ENCODE results near the gene ADISSP. TPM values are rescaled to one million over a fixed set of nuclear protein-coding genes. Genes with fewer than 3 reads are reported as not detected.

Gene ADISSP
- total and polyA plus RNA-seq, 7 experiments from 2014 or later = 14.0 to 27.4 (median 20.7) TPM

GRCh38 chr20:3812259-3812681 lies 44.7 kb upstream of the ADISSP start:
- peak overlapping the region; percentile 62 for H3K4me3 ChIP-seq (ENCODE audit: low read length)
- no peaks in the 10 kb centered on the region for H3K9me3 Mint-ChIP-seq
- intact Hi-C loops (cut with micrococcal nuclease) = no loop called here
- H3K36me3 Mint-ChIP-seq = peaks cover 0 to 20% (median 0%) of the 10 kb centered on the region in 5 donors
- H3K4me1 ChIP-seq (ENCODE audit: control insufficient read depth in 2 of 2, insufficient read depth in 2 of 2, low read length in 2 of 2) = peaks cover 64 to 71% of the 10 kb centered on the region in 2 donors
- no peak for ATAC-seq
- ChIA-PET CTCF (interaction anchor here (0.9 to 6.8 kb wide), 7 partner anchors 8 to 45 kb away, joined by 3 to 45 read pairs (median 4); partner anchors contain the start of genes ADISSP, AP5S1, CDC25B and CENPB), POLR2A (interaction anchor here (0.6 to 13.1 kb wide), 5 partner anchors 10 to 172 kb away, joined by 3 to 134 read pairs (median 6); partner anchors contain the start of genes ADISSP and CDC25B)
- no peaks in the 10 kb centered on the region for H3K27me3 Mint-ChIP-seq
- DNase-seq = no peak
- peak overlapping the region; percentile 84 for H3K27ac ChIP-seq (ENCODE audit: low read depth, low read length)
- H3K27ac Mint-ChIP-seq = peak overlapping the region; percentile 94 to 100 (median 98)
- no peaks in the 10 kb centered on the region for H3K36me3 ChIP-seq (ENCODE audit: control insufficient read depth in 2 of 3, insufficient read depth in 3 of 3, low read length in 3 of 3)
- no peaks in the 10 kb centered on the region for H3K9me3 ChIP-seq (ENCODE audit: control insufficient read depth in 2 of 3, low read length in 3 of 3)
- no peaks in the 10 kb centered on the region for H3K27me3 ChIP-seq (ENCODE audit: control insufficient read depth in 2 of 2, insufficient read depth in 2 of 2, low read length in 2 of 2)
- H3K4me3 Mint-ChIP-seq = peak overlapping the region; percentile 77 to 96 (median 90)
- H3K4me1 Mint-ChIP-seq = peaks cover 52 to 78% (median 68%) of the 10 kb centered on the region in 7 donors

DNA sequence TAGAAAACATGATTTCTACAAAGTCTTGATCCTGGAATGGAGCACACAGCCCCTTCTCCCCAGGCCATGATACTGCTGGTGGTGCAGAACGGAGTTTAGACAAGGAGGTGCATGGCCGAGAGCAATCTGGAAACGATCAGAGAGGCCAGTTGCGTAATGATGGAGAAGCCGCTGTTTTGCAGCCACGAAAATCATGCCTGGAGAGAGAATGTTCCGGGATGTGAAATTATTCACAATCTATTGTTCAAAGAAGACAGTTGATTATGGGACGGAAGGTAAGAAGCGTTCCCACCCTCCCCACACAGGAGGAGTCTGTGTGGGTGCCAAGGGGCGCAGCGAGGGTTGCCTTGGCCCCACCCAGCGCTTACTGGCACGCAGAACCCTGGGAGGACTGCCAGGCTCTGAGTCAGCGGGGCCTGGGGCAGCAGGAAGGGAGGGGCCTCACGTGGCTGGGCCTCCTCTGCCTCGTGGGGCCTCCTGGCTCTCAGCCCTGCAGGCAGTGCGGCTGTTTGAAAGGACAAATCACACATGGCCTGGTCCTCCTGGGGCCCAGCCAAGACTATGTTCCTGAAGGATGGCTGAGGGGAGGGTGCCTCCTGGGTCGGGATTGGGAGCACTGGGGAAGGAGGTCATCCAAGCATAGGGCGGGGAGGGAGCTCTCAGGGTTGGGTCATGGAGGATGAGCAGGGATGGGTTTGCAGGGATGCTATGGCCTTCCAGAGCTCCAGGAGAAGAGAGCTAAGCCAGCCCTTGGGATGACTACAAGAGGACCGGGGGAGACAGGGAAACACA lies 44.1 kb upstream of the ADISSP start:
- ATAC-seq = peak; percentile 97
- no peaks in the 10 kb centered on the region for H3K27me3 Mint-ChIP-seq
- no peaks in the 10 kb centered on the region for H3K9me3 Mint-ChIP-seq
- Histone ChIP-seq H3K4me3 (ENCODE audit: low read length) (peak overlapping the region; percentile 62), H3K9me3 (ENCODE audit: control insufficient read depth in 2 of 3, low read length in 3 of 3) (no peaks in the 10 kb centered on the region), H3K36me3 (ENCODE audit: control insufficient read depth in 2 of 3, insufficient read depth in 3 of 3, low read length in 3 of 3) (no peaks in the 10 kb centered on the region), H3K27ac (ENCODE audit: low read depth, low read length) (peak overlapping the region; percentile 84), H3K27me3 (ENCODE audit: control insufficient read depth in 2 of 2, insufficient read depth in 2 of 2, low read length in 2 of 2) (no peaks in the 10 kb centered on the region), H3K4me1 (ENCODE audit: control insufficient read depth in 2 of 2, insufficient read depth in 2 of 2, low read length in 2 of 2) (peaks cover 70% of the 10 kb centered on the region in 2 donors)
- peak; percentile 79 to 96 (median 91) for DNase-seq
- POLR2A ChIA-PET = interaction anchor here (0.6 to 13.1 kb wide), 9 partner anchors 9 to 403 kb away, joined by 3 to 134 read pairs (median 3); partner anchors contain the start of genes ADISSP and CDC25B
- intact Hi-C loops (cut with micrococcal nuclease) = loop anchor here (1.0 kb wide), 5 partner anchors 9 to 78 kb away; partner anchors contain the start of genes AP5S1 (in 2 of the 2), CDC25B (in 2 of the 2), CENPB (in 1 of the 2) and PANK2 (in 1 of the 2)
- peaks cover 0 to 20% (median 0%) of the 10 kb centered on the region in 5 donors for H3K36me3 Mint-ChIP-seq
- H3K4me1 Mint-ChIP-seq = peaks cover 56 to 80% (median 71%) of the 10 kb centered on the region in 7 donors
- H3K4me3 Mint-ChIP-seq = peak overlapping the region; percentile 77 to 96 (median 90)
- CTCF ChIA-PET = interaction anchor here (0.9 to 6.8 kb wide), 8 partner anchors 9 to 44 kb away, joined by 3 to 45 read pairs (median 5); partner anchors contain the start of genes ADISSP, AP5S1, CDC25B and CENPB
- peak overlapping the region; percentile 94 to 100 (median 98) for H3K27ac Mint-ChIP-seq

GRCh38 chr20:3808544-3808943 lies 41.0 kb upstream of the ADISSP start:
- no peaks in the 10 kb centered on the region for H3K27me3 ChIP-seq (ENCODE audit: control insufficient read depth in 2 of 2, insufficient read depth in 2 of 2, low read length in 2 of 2)
- DNase-seq = no peak
- H3K4me1 ChIP-seq (ENCODE audit: control insufficient read depth in 2 of 2, insufficient read depth in 2 of 2, low read length in 2 of 2) = peaks cover 46 to 48% of the 10 kb centered on the region in 2 donors
- ChIA-PET CTCF (no interaction called here), POLR2A (interaction anchor here (1.3 kb wide), 1 partner anchor 41 kb away, joined by 7 read pairs; the partner anchor contains the start of gene ADISSP)
- Mint-ChIP-seq H3K36me3 (peaks cover 7 to 40% (median 22%) of the 10 kb centered on the region in 5 donors), H3K9me3 (no peaks in the 10 kb centered on the region), H3K4me3 (peak overlapping the region in 4 of 10 donors; percentile 16 to 58 (median 50)), H3K27me3 (no peaks in the 10 kb centered on the region), H3K4me1 (peaks cover 59 to 83% (median 67%) of the 10 kb centered on the region in 7 donors), H3K27ac (peak overlapping the region in 7 of 9 donors; percentile 41 to 91 (median 63))
- intact Hi-C loops (cut with micrococcal nuclease) = no loop called here
- no peak overlapping the region for H3K27ac ChIP-seq (ENCODE audit: low read depth, low read length)
- H3K9me3 ChIP-seq (ENCODE audit: control insufficient read depth in 2 of 3, low read length in 3 of 3) = no peaks in the 10 kb centered on the region
- peaks cover 9 to 28% (median 9%) of the 10 kb centered on the region in 3 experiments for H3K36me3 ChIP-seq (ENCODE audit: control insufficient read depth in 2 of 3, insufficient read depth in 3 of 3, low read length in 3 of 3)
- ATAC-seq = no peak
- no peak overlapping the region for H3K4me3 ChIP-seq (ENCODE audit: low read length)

GRCh38 chr20:3804781-3805180 lies 37.2 kb upstream of the ADISSP start:
- DNase-seq = no peak
- CTCF ChIA-PET = interaction anchor here (0.5 to 1.0 kb wide), 2 partner anchors 9 to 48 kb away, joined by 3 to 4 read pairs; no protein-coding TSS in a partner anchor
- H3K4me3 Mint-ChIP-seq = no peak overlapping the region

GRCh38 chr20:3804254-3804751 lies 36.8 kb upstream of the ADISSP start:
- H3K9me3 Mint-ChIP-seq = no peaks in the 10 kb centered on the region
- no peaks in the 10 kb centered on the region for H3K27me3 ChIP-seq (ENCODE audit: control insufficient read depth in 2 of 2, insufficient read depth in 2 of 2, low read length in 2 of 2)
- H3K36me3 Mint-ChIP-seq = peaks cover 14 to 59% (median 43%) of the 10 kb centered on the region in 5 donors
- no peak overlapping the region for H3K4me3 ChIP-seq (ENCODE audit: low read length)
- peak overlapping the region; percentile 78 for H3K27ac ChIP-seq (ENCODE audit: low read depth, low read length)
- peaks cover 46 to 87% (median 65%) of the 10 kb centered on the region in 7 donors for H3K4me1 Mint-ChIP-seq
- intact Hi-C loops (cut with micrococcal nuclease) = no loop called here
- ATAC-seq = no peak
- H3K4me1 ChIP-seq (ENCODE audit: control insufficient read depth in 2 of 2, insufficient read depth in 2 of 2, low read length in 2 of 2) = peaks cover 44 to 45% of the 10 kb centered on the region in 2 donors
- ChIA-PET CTCF (interaction anchor here (1.0 kb wide), 1 partner anchor 9 kb away, joined by 4 read pairs; no protein-coding TSS in a partner anchor), POLR2A (interaction anchor here (1.6 kb wide), 1 partner anchor 9 kb away, joined by 10 read pairs; no protein-coding TSS in a partner anchor)
- no peaks in the 10 kb centered on the region for H3K27me3 Mint-ChIP-seq
- peaks cover 36 to 63% (median 43%) of the 10 kb centered on the region in 3 experiments for H3K36me3 ChIP-seq (ENCODE audit: control insufficient read depth in 2 of 3, insufficient read depth in 3 of 3, low read length in 3 of 3)
- peak overlapping the region; percentile 78 to 98 (median 91) for H3K27ac Mint-ChIP-seq
- no peaks in the 10 kb centered on the region for H3K9me3 ChIP-seq (ENCODE audit: control insufficient read depth in 2 of 3, low read length in 3 of 3)
- H3K4me3 Mint-ChIP-seq = peak overlapping the region in 2 of 10 donors; percentile 9 to 35
- no peak for DNase-seq

More at GRCh38 chr20:3804781-3805180, 37.2 kb upstream of the ADISSP start:
- Histone ChIP-seq H3K36me3 (ENCODE audit: control insufficient read depth in 2 of 3, insufficient read depth in 3 of 3, low read length in 3 of 3) (peaks cover 36 to 63% (median 43%) of the 10 kb centered on the region in 3 experiments), H3K4me1 (ENCODE audit: control insufficient read depth in 2 of 2, insufficient read depth in 2 of 2, low read length in 2 of 2) (peaks cover 41 to 43% of the 10 kb centered on the region in 2 donors), H3K27me3 (ENCODE audit: control insufficient read depth in 2 of 2, insufficient read depth in 2 of 2, low read length in 2 of 2) (no peaks in the 10 kb centered on the region), H3K4me3 (ENCODE audit: low read length) (no peak overlapping the region), H3K27ac (ENCODE audit: low read depth, low read length) (peak overlapping the region; percentile 25), H3K9me3 (ENCODE audit: control insufficient read depth in 2 of 3, low read length in 3 of 3) (no peaks in the 10 kb centered on the region)
- no peaks in the 10 kb centered on the region for H3K9me3 Mint-ChIP-seq
- H3K36me3 Mint-ChIP-seq = peaks cover 14 to 55% (median 40%) of the 10 kb centered on the region in 5 donors
- POLR2A ChIA-PET = interaction anchor here (1.6 kb wide), 1 partner anchor 9 kb away, joined by 10 read pairs; no protein-coding TSS in a partner anchor
- ATAC-seq = no peak
- H3K27me3 Mint-ChIP-seq = no peaks in the 10 kb centered on the region
- H3K27ac Mint-ChIP-seq = peak overlapping the region in 8 of 9 donors; percentile 61 to 98 (median 82)
- peaks cover 46 to 85% (median 61%) of the 10 kb centered on the region in 7 donors for H3K4me1 Mint-ChIP-seq
- intact Hi-C loops (cut with micrococcal nuclease) = no loop called here

- no peak overlapping the region for H3K4me3 ChIP-seq (ENCODE audit: low read length)
- peak overlapping the region; percentile 78 for H3K27ac ChIP-seq (ENCODE audit: low read depth, low read length)
- peak overlapping the region in 6 of 10 donors; percentile 0 to 61 (median 34) for H3K4me3 Mint-ChIP-seq
- no peak for ATAC-seq
- H3K4me1 Mint-ChIP-seq = peaks cover 48 to 91% (median 70%) of the 10 kb centered on the region in 7 donors
- peaks cover 14 to 61% (median 48%) of the 10 kb centered on the region in 5 donors for H3K36me3 Mint-ChIP-seq
- H3K9me3 ChIP-seq (ENCODE audit: control insufficient read depth in 2 of 3, low read length in 3 of 3) = no peaks in the 10 kb centered on the region
- intact Hi-C loops (cut with micrococcal nuclease) = no loop called here
- no peaks in the 10 kb centered on the region for H3K27me3 ChIP-seq (ENCODE audit: control insufficient read depth in 2 of 2, insufficient read depth in 2 of 2, low read length in 2 of 2)
- no peak for DNase-seq
- CTCF ChIA-PET = no interaction called here
- H3K36me3 ChIP-seq (ENCODE audit: control insufficient read depth in 2 of 3, insufficient read depth in 3 of 3, low read length in 3 of 3) = peaks cover 36 to 65% (median 43%) of the 10 kb centered on the region in 3 experiments
- peak overlapping the region; percentile 78 to 98 (median 91) for H3K27ac Mint-ChIP-seq
- no peaks in the 10 kb centered on the region for H3K9me3 Mint-ChIP-seq
- POLR2A ChIA-PET = interaction anchor here (1.6 kb wide), 1 partner anchor 10 kb away, joined by 10 read pairs; no protein-coding TSS in a partner anchor
- no peaks in the 10 kb centered on the region for H3K27me3 Mint-ChIP-seq
- H3K4me1 ChIP-seq (ENCODE audit: control insufficient read depth in 2 of 2, insufficient read depth in 2 of 2, low read length in 2 of 2) = peaks cover 48 to 50% of the 10 kb centered on the region in 2 donors
Measured at GRCh38 chr20:3803854-3804253, 36.3 kb upstream of the ADISSP start.
